NCI-H2171 treated with DMSO at 0.1 percent for 48 hours (cell line): ENCODE measurements around the gene ZNF300.
"Not testable (repeated sequence)": the region's sequence is repeated elsewhere in the genome, so short reads cannot be mapped to it uniquely, and the experiment has no call there.

Source experiments
- DNase-seq: peaks from one replicate; lab custom pipeline; 2025; lab: John Stamatoyannopoulos, UW

Gene ZNF300

GRCh38 chr5:150904479-150905311, at the start of gene ZNF300:
TSS of gene ZNF300 (minus strand) at chr5:150904980. CDS start at chr5:150903155, 1,825 bp downstream.
- peak; percentile 89 for DNase-seq

GRCh38 chr5:150948539-150948938, 43.8 kb upstream of the ZNF300 start:
- DNase-seq = no peak

- no peak for DNase-seq
These were observed 41.6 kb upstream of the ZNF300 start for GRCh38 chr5:150946351-150946905.

GRCh38 chr5:150945947-150946346, 41.2 kb upstream of the ZNF300 start:
- no peak for DNase-seq

- no peak for DNase-seq
These were observed 40.7 kb upstream of the ZNF300 start for GRCh38 chr5:150945486-150945885.

- DNase-seq = no peak
These were observed 26.7 kb upstream of the ZNF300 start for GRCh38 chr5:150931368-150931965.

GRCh38 chr5:150918613-150919012, 13.8 kb upstream of the ZNF300 start:
- no peak for DNase-seq

GRCh38 chr5:150912312-150912814, 7.6 kb upstream of the ZNF300 start:
- DNase-seq = no peak

- DNase-seq = no peak
These were observed 518 bp upstream of the ZNF300 start for GRCh38 chr5:150905312-150905683.

- no peak for DNase-seq
These were observed 3.3 kb downstream of the ZNF300 start for GRCh38 chr5:150901446-150901845.

- no peak for DNase-seq
These were observed 9.1 kb downstream of the ZNF300 start for GRCh38 chr5:150895431-150896428.

GRCh38 chr5:150879358-150879757, 25.4 kb downstream of the ZNF300 start:
- DNase-seq = no peak

- DNase-seq = no peak
These were observed 42.7 kb downstream of the ZNF300 start for GRCh38 chr5:150862070-150862469.

GRCh38 chr5:150860246-150860821, 44.4 kb downstream of the ZNF300 start:
- DNase-seq = no peak

GRCh38 chr5:150856700-150857099, 48.1 kb downstream of the ZNF300 start:
- not testable (repeated sequence) for DNase-seq

GRCh38 chr5:150853561-150853960, 51.2 kb downstream of the ZNF300 start:
- DNase-seq = no peak

- DNase-seq = peak; percentile 87
These were observed 53.7 kb downstream of the ZNF300 start for GRCh38 chr5:150851039-150851438.

- DNase-seq = no peak
These were observed 56.5 kb downstream of the ZNF300 start for GRCh38 chr5:150848271-150848670.

- DNase-seq = no peak
These were observed 57.5 kb downstream of the ZNF300 start for GRCh38 chr5:150847334-150847695.

GRCh38 chr5:150846654-150847333, 58.0 kb downstream of the ZNF300 start:
- peak; percentile 73 for DNase-seq

- not testable (repeated sequence) for DNase-seq
These were observed 58.5 kb downstream of the ZNF300 start, which contains the start of gene IRGM for GRCh38 chr5:150846308-150846653. TSS of gene IRGM (plus strand) at chr5:150846521. CDS start at chr5:150848124, 1,603 bp downstream.
